Measurements from ENCODE around the gene DOCK1.

DOCK1 gene

DNA sequence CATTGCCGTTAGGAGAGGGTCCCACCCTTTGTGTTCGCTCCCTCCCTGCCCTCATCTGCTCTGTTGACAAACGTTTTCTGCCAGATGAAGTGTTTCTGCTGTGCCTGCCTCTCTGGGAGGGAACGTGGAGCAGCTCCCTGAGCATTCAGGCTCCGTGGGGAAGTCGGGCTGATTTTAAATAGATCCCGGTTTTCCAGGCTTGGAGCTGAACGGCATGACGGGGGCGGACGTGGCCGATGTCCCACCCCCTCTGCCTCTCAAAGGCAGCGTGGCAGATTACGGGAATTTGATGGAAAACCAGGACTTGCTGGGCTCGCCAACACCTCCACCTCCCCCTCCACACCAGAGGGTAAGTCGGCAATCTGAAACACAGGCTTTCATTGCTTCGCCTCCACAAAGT lies 542.0 kb downstream of the DOCK1 start:
- no peak overlapping the region for H3K4me3 ChIP-seq (ENCODE audit: insufficient read depth, low read depth, low read length)
- WGBS, 2 experiments, result 92% methylated on average over 17 of the region's 17 CpGs
- H3K36me3 ChIP-seq (ENCODE audit: control insufficient read depth, insufficient read depth, low read length), result peaks cover 11% of the 10 kb centered on the region
- H3K27ac ChIP-seq (ENCODE audit: insufficient read depth, low read depth, low read length, poor library complexity, severe bottlenecking), result no peak overlapping the region
- no peaks in the 10 kb centered on the region for H3K9me3 ChIP-seq (ENCODE audit: control insufficient read depth, low read length)
- no peaks in the 10 kb centered on the region for H3K27me3 ChIP-seq (ENCODE audit: control insufficient read depth, insufficient read depth, low read length, poor library complexity, severe bottlenecking)
- H3K4me1 ChIP-seq (ENCODE audit: control insufficient read depth, insufficient read depth, low read length), result no peaks in the 10 kb centered on the region

DNA sequence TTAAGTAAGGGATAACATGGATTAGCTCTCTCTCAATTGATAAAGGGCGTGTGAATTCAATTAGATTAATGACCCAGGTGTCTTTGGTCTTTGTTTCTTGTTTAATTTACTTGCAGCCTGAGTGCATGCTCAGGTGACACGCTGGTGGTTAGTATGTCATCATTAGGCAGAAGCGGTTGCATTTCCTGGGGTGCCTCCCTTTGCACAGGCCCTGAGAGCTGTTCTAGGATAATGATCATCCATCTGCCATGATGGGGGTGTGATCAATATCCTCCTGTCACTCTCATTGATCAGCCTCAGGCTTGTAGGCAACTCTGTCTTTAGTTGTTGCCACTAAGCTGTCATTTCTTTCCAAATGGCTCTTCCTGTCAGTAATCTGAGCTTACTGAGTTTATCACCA lies 544.3 kb downstream of the DOCK1 start:
- H3K4me1 ChIP-seq (ENCODE audit: control insufficient read depth, insufficient read depth, low read length), result no peaks in the 10 kb centered on the region
- no peak overlapping the region for H3K4me3 ChIP-seq (ENCODE audit: insufficient read depth, low read depth, low read length)
- 95 to 96% methylated on average over 3 of the region's 3 CpGs for WGBS, 2 experiments
- no peaks in the 10 kb centered on the region for H3K27me3 ChIP-seq (ENCODE audit: control insufficient read depth, insufficient read depth, low read length, poor library complexity, severe bottlenecking)
- H3K9me3 ChIP-seq (ENCODE audit: control insufficient read depth, low read length), result no peaks in the 10 kb centered on the region
- no peak overlapping the region for H3K27ac ChIP-seq (ENCODE audit: insufficient read depth, low read depth, low read length, poor library complexity, severe bottlenecking)
- H3K36me3 ChIP-seq (ENCODE audit: control insufficient read depth, insufficient read depth, low read length), result peaks cover 5% of the 10 kb centered on the region

DNA sequence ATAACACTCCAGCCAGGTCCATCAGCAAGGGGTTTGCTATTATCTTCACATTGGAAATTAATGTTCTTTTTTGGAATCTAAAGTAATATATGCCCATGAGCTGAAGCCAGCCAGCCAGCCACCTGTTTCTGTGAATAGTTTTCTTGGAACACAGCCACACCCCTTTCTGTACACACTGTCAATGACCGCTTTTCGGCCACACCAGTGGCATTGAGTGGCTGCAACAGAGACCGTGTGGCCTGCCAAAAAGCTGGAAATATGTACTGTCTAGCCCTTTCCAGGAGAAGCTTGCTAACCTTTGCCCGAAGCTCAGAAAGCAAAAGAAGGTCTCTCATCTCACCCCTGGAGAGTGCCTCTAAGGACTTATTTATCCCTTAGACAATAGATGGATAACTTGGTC lies 545.4 kb downstream of the DOCK1 start:
- WGBS, 2 experiments, result 87 to 88% methylated on average over 4 of the region's 4 CpGs
- Histone ChIP-seq H3K27me3 (ENCODE audit: control insufficient read depth, insufficient read depth, low read length, poor library complexity, severe bottlenecking) (no peaks in the 10 kb centered on the region), H3K4me3 (ENCODE audit: insufficient read depth, low read depth, low read length) (no peak overlapping the region), H3K27ac (ENCODE audit: insufficient read depth, low read depth, low read length, poor library complexity, severe bottlenecking) (no peak overlapping the region), H3K36me3 (ENCODE audit: control insufficient read depth, insufficient read depth, low read length) (no peaks in the 10 kb centered on the region), H3K9me3 (ENCODE audit: control insufficient read depth, low read length) (no peaks in the 10 kb centered on the region), H3K4me1 (ENCODE audit: control insufficient read depth, insufficient read depth, low read length) (no peaks in the 10 kb centered on the region)

DNA sequence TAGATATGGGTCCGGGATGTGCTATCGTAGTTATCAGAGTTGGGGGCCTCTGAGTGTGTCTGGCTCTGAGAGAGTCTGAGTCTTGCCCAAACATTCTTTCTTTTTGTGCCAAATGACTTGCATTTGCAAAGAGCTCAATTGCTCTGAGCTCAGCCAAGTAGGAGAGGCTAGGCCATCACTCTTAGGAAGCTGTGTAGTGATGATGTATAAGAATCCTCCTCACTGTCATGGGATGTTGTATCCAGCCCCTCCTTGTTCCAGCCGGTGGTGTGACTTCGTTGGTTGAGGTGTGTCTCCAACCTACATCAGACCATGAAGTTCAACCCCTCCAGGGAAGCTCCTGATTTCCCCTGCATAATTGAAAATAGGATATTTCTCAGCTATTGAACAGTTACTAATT lies 546.4 kb downstream of the DOCK1 start:
- no peak overlapping the region for H3K4me3 ChIP-seq (ENCODE audit: insufficient read depth, low read depth, low read length)
- H3K4me1 ChIP-seq (ENCODE audit: control insufficient read depth, insufficient read depth, low read length), result no peaks in the 10 kb centered on the region
- no peak overlapping the region for H3K27ac ChIP-seq (ENCODE audit: insufficient read depth, low read depth, low read length, poor library complexity, severe bottlenecking)
- no peaks in the 10 kb centered on the region for H3K27me3 ChIP-seq (ENCODE audit: control insufficient read depth, insufficient read depth, low read length, poor library complexity, severe bottlenecking)
- no peaks in the 10 kb centered on the region for H3K9me3 ChIP-seq (ENCODE audit: control insufficient read depth, low read length)
- H3K36me3 ChIP-seq (ENCODE audit: control insufficient read depth, insufficient read depth, low read length), result no peaks in the 10 kb centered on the region
- 99 to 100% methylated on average over 4 of the region's 4 CpGs for WGBS, 2 experiments

DNA sequence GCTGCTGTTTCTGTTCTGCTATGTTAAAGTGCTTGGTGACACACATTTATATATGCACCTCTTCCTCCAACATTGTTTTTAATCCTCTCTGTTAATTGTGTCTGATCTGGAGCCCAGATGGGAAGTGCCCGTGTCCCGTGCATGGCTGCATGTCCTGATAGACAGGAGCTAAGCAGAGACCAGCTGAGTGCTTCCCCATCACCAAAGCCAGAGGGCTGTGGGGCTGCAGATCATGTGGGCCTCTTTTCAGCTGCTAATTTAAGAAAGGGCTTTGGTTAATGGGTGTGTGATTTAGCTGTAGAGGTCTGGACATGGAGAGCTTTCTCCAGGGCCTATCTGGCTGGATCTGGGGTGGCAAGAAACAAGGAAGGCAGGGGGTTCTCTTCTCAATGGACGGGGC lies 547.3 kb downstream of the DOCK1 start:
- no peaks in the 10 kb centered on the region for H3K9me3 ChIP-seq (ENCODE audit: control insufficient read depth, low read length)
- H3K27me3 ChIP-seq (ENCODE audit: control insufficient read depth, insufficient read depth, low read length, poor library complexity, severe bottlenecking), result no peaks in the 10 kb centered on the region
- WGBS, 2 experiments, result 87 to 91% methylated on average over 3 of the region's 3 CpGs
- no peaks in the 10 kb centered on the region for H3K4me1 ChIP-seq (ENCODE audit: control insufficient read depth, insufficient read depth, low read length)
- H3K4me3 ChIP-seq (ENCODE audit: insufficient read depth, low read depth, low read length), result no peak overlapping the region
- no peak overlapping the region for H3K27ac ChIP-seq (ENCODE audit: insufficient read depth, low read depth, low read length, poor library complexity, severe bottlenecking)
- no peaks in the 10 kb centered on the region for H3K36me3 ChIP-seq (ENCODE audit: control insufficient read depth, insufficient read depth, low read length)

DNA sequence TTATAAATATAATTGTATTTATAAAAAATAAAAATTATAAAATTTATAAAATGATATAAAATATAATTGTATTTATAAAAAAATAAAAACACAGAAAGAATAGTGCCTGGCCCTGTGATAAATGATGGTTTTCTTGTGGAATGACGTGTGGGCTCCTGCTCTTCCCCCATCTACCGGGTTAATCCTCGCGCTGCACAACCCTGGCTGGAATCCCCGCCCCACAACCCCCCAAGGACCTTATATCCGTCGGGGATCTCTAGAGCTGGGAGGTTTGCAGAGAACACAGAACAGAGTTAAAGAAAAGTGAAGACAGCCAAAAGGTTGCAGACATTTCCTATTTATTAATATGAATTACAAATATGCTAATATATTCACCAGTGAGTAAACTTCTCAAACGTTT lies 548.5 kb downstream of the DOCK1 start:
- H3K27me3 ChIP-seq (ENCODE audit: control insufficient read depth, insufficient read depth, low read length, poor library complexity, severe bottlenecking), result no peaks in the 10 kb centered on the region
- no peaks in the 10 kb centered on the region for H3K9me3 ChIP-seq (ENCODE audit: control insufficient read depth, low read length)
- 95 to 97% methylated on average over 6 to 8 of the region's 8 CpGs for WGBS, 2 experiments
- no peaks in the 10 kb centered on the region for H3K4me1 ChIP-seq (ENCODE audit: control insufficient read depth, insufficient read depth, low read length)
- no peaks in the 10 kb centered on the region for H3K36me3 ChIP-seq (ENCODE audit: control insufficient read depth, insufficient read depth, low read length)
- H3K4me3 ChIP-seq (ENCODE audit: insufficient read depth, low read depth, low read length), result no peak overlapping the region
- H3K27ac ChIP-seq (ENCODE audit: insufficient read depth, low read depth, low read length, poor library complexity, severe bottlenecking), result no peak overlapping the region

DNA sequence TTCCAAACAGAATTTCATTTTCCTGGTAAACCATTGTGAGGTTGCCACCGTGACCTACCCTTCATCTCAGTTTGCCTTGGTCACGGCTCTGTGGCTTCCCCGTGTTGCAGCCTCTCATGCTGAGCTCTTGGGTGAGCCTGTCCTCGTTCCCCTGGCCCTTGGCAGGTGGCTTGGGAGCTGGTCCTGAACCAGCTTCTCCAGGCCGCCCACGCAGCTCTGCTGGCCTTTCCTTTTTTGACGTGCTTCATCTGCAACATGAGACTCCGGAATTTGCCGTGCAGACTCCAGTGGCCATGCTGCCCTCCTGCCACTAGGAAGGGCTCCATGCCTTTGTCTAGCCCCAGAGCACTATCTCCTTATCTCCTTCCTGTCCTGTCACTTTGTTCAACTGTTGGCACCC lies 550.9 kb downstream of the DOCK1 start:
- no peak overlapping the region for H3K27ac ChIP-seq (ENCODE audit: insufficient read depth, low read depth, low read length, poor library complexity, severe bottlenecking)
- no peaks in the 10 kb centered on the region for H3K9me3 ChIP-seq (ENCODE audit: control insufficient read depth, low read length)
- H3K27me3 ChIP-seq (ENCODE audit: control insufficient read depth, insufficient read depth, low read length, poor library complexity, severe bottlenecking), result no peaks in the 10 kb centered on the region
- no peaks in the 10 kb centered on the region for H3K4me1 ChIP-seq (ENCODE audit: control insufficient read depth, insufficient read depth, low read length)
- H3K4me3 ChIP-seq (ENCODE audit: insufficient read depth, low read depth, low read length), result no peak overlapping the region
- H3K36me3 ChIP-seq (ENCODE audit: control insufficient read depth, insufficient read depth, low read length), result no peaks in the 10 kb centered on the region
- WGBS, 2 experiments, result 89% methylated on average over 9 of the region's 9 CpGs

DNA sequence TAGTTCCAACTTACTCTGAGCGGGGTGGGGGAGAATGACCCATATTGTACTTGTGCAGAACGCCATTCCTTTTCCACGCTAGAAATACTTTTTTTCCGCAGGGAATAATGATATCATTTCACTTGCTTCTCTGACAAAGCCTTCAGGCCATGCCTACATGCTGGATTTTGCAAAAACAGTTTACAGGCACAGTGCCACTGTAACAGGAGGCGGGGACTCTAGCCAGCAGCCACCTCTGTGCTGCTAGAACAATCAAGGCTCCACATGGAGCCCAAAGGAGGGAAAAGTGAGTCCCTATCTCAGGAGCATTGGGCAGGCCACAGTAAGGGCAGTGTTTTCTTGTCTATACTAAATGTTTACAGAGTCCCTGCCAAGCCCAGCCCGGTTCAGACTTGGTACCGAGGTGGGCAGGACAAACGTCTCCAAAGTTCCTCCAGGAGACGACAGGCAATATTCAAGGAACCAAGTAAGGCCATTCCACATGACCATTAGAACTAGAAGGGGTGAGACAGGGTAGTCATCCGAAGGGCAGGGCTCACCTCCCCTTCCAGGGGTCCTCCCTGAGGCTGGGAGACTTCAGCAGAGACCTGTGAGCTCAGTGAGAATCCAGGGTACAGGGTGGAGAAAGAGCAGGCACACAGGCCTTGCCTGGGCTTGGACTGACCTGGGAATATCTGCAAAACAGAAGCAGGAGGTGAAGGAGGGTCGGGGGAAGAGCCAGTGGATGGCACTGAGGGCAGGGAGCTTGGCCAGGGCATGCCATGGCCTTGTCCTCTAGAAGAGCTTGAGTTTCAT lies 553.0 kb downstream of the DOCK1 start:
- Histone ChIP-seq H3K4me3 (ENCODE audit: insufficient read depth, low read depth, low read length) (no peak overlapping the region), H3K27me3 (ENCODE audit: control insufficient read depth, insufficient read depth, low read length, poor library complexity, severe bottlenecking) (no peaks in the 10 kb centered on the region), H3K9me3 (ENCODE audit: control insufficient read depth, low read length) (no peaks in the 10 kb centered on the region), H3K36me3 (ENCODE audit: control insufficient read depth, insufficient read depth, low read length) (no peaks in the 10 kb centered on the region), H3K4me1 (ENCODE audit: control insufficient read depth, insufficient read depth, low read length) (no peaks in the 10 kb centered on the region), H3K27ac (ENCODE audit: insufficient read depth, low read depth, low read length, poor library complexity, severe bottlenecking) (no peak overlapping the region)
- WGBS, 2 experiments, result 95 to 96% methylated on average over 11 of the region's 11 CpGs

DNA sequence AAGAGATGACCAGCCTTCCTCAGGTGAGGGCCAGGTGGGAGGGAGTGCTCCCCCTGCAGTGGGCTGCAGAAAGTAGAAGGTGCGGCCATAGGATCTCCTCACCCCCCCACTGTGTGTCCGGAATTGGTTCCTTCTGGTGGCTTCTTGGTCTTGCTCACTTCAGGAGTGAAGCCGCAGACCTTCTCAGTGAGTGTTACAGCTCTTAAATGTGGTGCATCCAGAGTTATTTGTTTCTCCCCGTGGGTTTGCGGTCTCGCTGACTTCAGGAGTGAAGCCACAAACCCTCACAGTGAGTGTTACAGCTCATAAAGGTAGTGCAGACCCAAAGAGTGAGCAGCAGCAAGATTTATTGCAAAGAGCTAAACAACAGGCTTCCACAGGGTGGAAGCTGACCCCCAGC lies 553.6 kb downstream of the DOCK1 start:
- no peak overlapping the region for H3K4me3 ChIP-seq (ENCODE audit: insufficient read depth, low read depth, low read length)
- no peaks in the 10 kb centered on the region for H3K36me3 ChIP-seq (ENCODE audit: control insufficient read depth, insufficient read depth, low read length)
- no peaks in the 10 kb centered on the region for H3K4me1 ChIP-seq (ENCODE audit: control insufficient read depth, insufficient read depth, low read length)
- H3K9me3 ChIP-seq (ENCODE audit: control insufficient read depth, low read length), result no peaks in the 10 kb centered on the region
- 83 to 85% methylated on average over 6 of the region's 6 CpGs for WGBS, 2 experiments
- no peak overlapping the region for H3K27ac ChIP-seq (ENCODE audit: insufficient read depth, low read depth, low read length, poor library complexity, severe bottlenecking)
- H3K27me3 ChIP-seq (ENCODE audit: control insufficient read depth, insufficient read depth, low read length, poor library complexity, severe bottlenecking), result no peaks in the 10 kb centered on the region

DNA sequence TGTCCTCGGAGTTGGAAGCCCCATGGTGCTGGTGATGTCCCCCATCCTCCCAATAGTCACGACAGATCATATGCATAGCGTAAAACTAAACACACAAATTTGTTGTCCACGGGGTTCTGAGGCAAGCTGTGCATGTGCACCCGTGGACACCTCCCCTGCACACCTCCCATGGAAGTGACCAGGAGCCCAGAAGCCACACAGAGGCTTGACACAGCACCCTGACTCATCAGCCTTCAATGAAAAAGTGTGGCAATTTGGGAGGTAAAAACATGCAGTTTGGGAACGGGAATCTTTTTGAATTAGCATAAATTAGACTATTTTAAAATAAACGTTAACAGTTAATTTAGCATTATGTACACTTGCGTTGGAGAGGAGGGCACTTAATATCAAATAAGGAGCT lies 554.7 kb downstream of the DOCK1 start:
- no peak overlapping the region for H3K4me3 ChIP-seq (ENCODE audit: insufficient read depth, low read depth, low read length)
- H3K27me3 ChIP-seq (ENCODE audit: control insufficient read depth, insufficient read depth, low read length, poor library complexity, severe bottlenecking), result no peaks in the 10 kb centered on the region
- H3K27ac ChIP-seq (ENCODE audit: insufficient read depth, low read depth, low read length, poor library complexity, severe bottlenecking), result no peak overlapping the region
- no peaks in the 10 kb centered on the region for H3K9me3 ChIP-seq (ENCODE audit: control insufficient read depth, low read length)
- H3K4me1 ChIP-seq (ENCODE audit: control insufficient read depth, insufficient read depth, low read length), result no peaks in the 10 kb centered on the region
- WGBS, 2 experiments, result 86 to 90% methylated on average over 7 of the region's 8 CpGs
- no peaks in the 10 kb centered on the region for H3K36me3 ChIP-seq (ENCODE audit: control insufficient read depth, insufficient read depth, low read length)

Data from ectodermal cell (in vitro differentiated cells).